Endodermal cell (in vitro differentiated cells): ENCODE data around the gene DNAJC6. TPM values are rescaled to one million over a fixed set of nuclear protein-coding genes. Genes with fewer than 3 reads are reported as not detected.

Experiments used
- DNase-seq: peaks from one replicate; pipeline ENCODE4 v3.0.0-alpha.2; 2017
- H3K27ac ChIP-seq: 2 replicates; pipeline ENCODE4 v1.5.1; 2013; ENCODE audit warnings: mild to moderate bottlenecking, low read depth, low read length, moderate library complexity
- H3K27me3 ChIP-seq: 2 replicates; pipeline ENCODE4 v1.6.1; 2013; ENCODE audit warnings: mild to moderate bottlenecking, low read length, moderate library complexity; ENCODE audit not compliant: insufficient read depth, control insufficient read depth, poor library complexity, severe bottlenecking
- H3K36me3 ChIP-seq: 2 replicates; pipeline ENCODE4 v1.7.0; 2013; ENCODE audit warnings: mild to moderate bottlenecking, low read length, moderate library complexity; ENCODE audit not compliant: control insufficient read depth, insufficient read depth
- H3K4me1 ChIP-seq: one replicate; pipeline ENCODE4 v1.7.0; 2013; ENCODE audit warnings: low read length; ENCODE audit not compliant: control insufficient read depth, insufficient read depth
- H3K4me3 ChIP-seq: 2 replicates; pipeline ENCODE4 v1.5.1; 2013; ENCODE audit warnings: mild to moderate bottlenecking, low read length, moderate library complexity
- H3K9ac ChIP-seq: 2 replicates; pipeline ENCODE4 v1.6.1; 2013; ENCODE audit warnings: mild to moderate bottlenecking, low read length, moderate library complexity; ENCODE audit not compliant: poor library complexity, severe bottlenecking; ENCODE audit errors: extremely low read depth
- H3K9me3 ChIP-seq: 2 replicates; pipeline ENCODE4 v1.6.1; 2013; ENCODE audit warnings: mild to moderate bottlenecking, low read length, moderate library complexity; ENCODE audit not compliant: control insufficient read depth
- H3K27ac Mint-ChIP-seq: 2 replicates; pipeline ENCODE4 v1.8.0; 2020; ENCODE audit warnings: mixed read lengths
- H3K27me3 Mint-ChIP-seq: 2 replicates; pipeline ENCODE4 v1.8.0; 2021; ENCODE audit warnings: mild to moderate bottlenecking, mixed read lengths; ENCODE audit not compliant: insufficient read depth
- H3K36me3 Mint-ChIP-seq: 2 replicates; pipeline ENCODE4 v1.8.0; 2020; ENCODE audit warnings: low read depth, mixed read lengths
- H3K4me1 Mint-ChIP-seq: 2 replicates; pipeline ENCODE4 v1.8.0; 2020; ENCODE audit warnings: mixed read lengths
- H3K4me3 Mint-ChIP-seq: 2 replicates; pipeline ENCODE4 v1.8.0; 2020; ENCODE audit warnings: mild to moderate bottlenecking, moderate library complexity, mixed read lengths
- H3K9me3 Mint-ChIP-seq: 2 replicates; pipeline ENCODE4 v1.8.0; 2020; ENCODE audit warnings: mild to moderate bottlenecking, mixed read lengths
- WGBS, 2 experiments: methylation state at CpG; one replicate each; pipeline versions ENCODE4 v1.1.5 to v1.1.7; 2013; ENCODE audit warnings: missing lambda C conversion rate in 2 of 2, mixed read lengths in 1 of 2; ENCODE audit not compliant: insufficient coverage in 1 of 2, insufficient read length in 1 of 2; 5-methylcytosine and 5-hydroxymethylcytosine counted together
- total RNA-seq, 2 donors: library from RNA; stranded (reverse); fragmentation: NEBNext Ultra II Directional in 1 of 2; extraction: Animal tissue kit (Norgen Biotek cat#: 25700) in 1 of 2; gene quantifications; 2 replicates in 1 of 2; 3 replicates in 1 of 2; pipeline ENCODE4 v1.2.1, GENCODE V29; 2021
- TF ChIP-seq, protein P1 (sequence below): fragments of 200-600 bp; sonication (generic); conservative IDR thresholded peaks from 2 replicates; pipeline ENCODE4 v1.5.0; 2021; ENCODE audit warnings: antibody characterized with exemption, mild to moderate bottlenecking

Gene DNAJC6
- total RNA-seq, 2 donors from 2014 or later, result 17.4 to 33.9 TPM

DNA sequence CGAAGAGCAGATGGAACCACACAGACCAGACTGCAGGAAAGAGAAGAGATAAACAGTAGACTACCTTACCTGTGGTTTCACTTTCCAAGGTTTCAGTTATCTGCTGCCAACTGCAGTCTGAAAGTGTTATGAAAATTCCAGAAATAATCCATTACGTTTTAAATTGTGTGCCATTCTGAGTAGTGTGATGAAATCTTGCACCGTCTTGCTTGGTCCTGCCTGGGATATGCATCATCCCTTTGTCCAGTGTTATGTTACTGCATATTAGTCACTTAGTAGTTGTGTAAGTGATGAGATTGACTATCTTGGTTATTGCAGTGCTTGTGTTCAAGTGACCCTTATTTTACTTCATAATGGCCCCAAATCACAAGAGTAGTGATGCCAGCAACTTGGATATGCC, 33.9 kb downstream of the DNAJC6 start:
- H3K9ac ChIP-seq, result no peak overlapping the region
- Mint-ChIP-seq H3K27me3 (no peaks in the 10 kb centered on the region), H3K4me1 (peaks cover 39% of the 10 kb centered on the region), H3K4me3 (no peak overlapping the region), H3K9me3 (no peaks in the 10 kb centered on the region), H3K27ac (no peak overlapping the region), H3K36me3 (no peaks in the 10 kb centered on the region)
- H3K4me3 ChIP-seq, result no peak overlapping the region
- TF ChIP-seq, protein P1, sequence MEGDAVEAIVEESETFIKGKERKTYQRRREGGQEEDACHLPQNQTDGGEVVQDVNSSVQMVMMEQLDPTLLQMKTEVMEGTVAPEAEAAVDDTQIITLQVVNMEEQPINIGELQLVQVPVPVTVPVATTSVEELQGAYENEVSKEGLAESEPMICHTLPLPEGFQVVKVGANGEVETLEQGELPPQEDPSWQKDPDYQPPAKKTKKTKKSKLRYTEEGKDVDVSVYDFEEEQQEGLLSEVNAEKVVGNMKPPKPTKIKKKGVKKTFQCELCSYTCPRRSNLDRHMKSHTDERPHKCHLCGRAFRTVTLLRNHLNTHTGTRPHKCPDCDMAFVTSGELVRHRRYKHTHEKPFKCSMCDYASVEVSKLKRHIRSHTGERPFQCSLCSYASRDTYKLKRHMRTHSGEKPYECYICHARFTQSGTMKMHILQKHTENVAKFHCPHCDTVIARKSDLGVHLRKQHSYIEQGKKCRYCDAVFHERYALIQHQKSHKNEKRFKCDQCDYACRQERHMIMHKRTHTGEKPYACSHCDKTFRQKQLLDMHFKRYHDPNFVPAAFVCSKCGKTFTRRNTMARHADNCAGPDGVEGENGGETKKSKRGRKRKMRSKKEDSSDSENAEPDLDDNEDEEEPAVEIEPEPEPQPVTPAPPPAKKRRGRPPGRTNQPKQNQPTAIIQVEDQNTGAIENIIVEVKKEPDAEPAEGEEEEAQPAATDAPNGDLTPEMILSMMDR, result no peak
- H3K4me1 ChIP-seq, result peaks cover 20% of the 10 kb centered on the region
- no peak for DNase-seq
- H3K27me3 ChIP-seq, result no peaks in the 10 kb centered on the region
- no peaks in the 10 kb centered on the region for H3K36me3 ChIP-seq
- WGBS, 2 experiments, result 90 to 96% methylated on average over 3 of the region's 3 CpGs
- no peaks in the 10 kb centered on the region for H3K9me3 ChIP-seq
- no peak overlapping the region for H3K27ac ChIP-seq

GRCh38 chr1:65344171-65344814, 35.0 kb downstream of the DNAJC6 start:
- TF ChIP-seq, protein P1, result no peak
- no peak for DNase-seq
- Mint-ChIP-seq H3K27ac (no peak overlapping the region), H3K4me1 (peaks cover 36% of the 10 kb centered on the region), H3K36me3 (no peaks in the 10 kb centered on the region), H3K4me3 (no peak overlapping the region), H3K9me3 (no peaks in the 10 kb centered on the region), H3K27me3 (no peaks in the 10 kb centered on the region)
- no peaks in the 10 kb centered on the region for H3K36me3 ChIP-seq
- no peak overlapping the region for H3K27ac ChIP-seq
- 92 to 95% methylated on average over 2 to 3 of the region's 3 CpGs for WGBS, 2 experiments
- H3K4me1 ChIP-seq, result peaks cover 20% of the 10 kb centered on the region
- H3K4me3 ChIP-seq, result no peak overlapping the region
- no peaks in the 10 kb centered on the region for H3K27me3 ChIP-seq
- no peaks in the 10 kb centered on the region for H3K9me3 ChIP-seq
- H3K9ac ChIP-seq, result no peak overlapping the region

DNA sequence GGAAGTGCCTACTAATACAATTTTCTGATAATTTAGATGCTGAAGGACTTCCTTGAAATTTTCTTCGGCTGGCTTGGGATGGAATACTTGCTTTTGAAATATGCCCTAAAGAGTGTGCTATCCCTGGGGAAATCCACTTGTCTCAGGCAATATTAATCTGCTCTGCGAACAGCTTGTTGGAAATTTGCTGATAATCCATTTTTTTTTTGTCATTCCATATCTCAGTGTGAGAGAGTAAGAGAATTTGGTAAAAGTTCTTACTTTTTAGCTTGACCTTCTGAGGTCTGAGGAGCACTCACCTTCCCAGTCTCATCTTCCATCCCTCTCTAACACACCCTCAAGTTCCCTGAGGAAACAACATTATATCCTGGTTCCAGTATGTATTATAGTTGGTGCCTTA, 36.8 kb downstream of the DNAJC6 start:
- Mint-ChIP-seq H3K36me3 (no peaks in the 10 kb centered on the region), H3K9me3 (no peaks in the 10 kb centered on the region), H3K27me3 (no peaks in the 10 kb centered on the region), H3K4me3 (no peak overlapping the region), H3K4me1 (peaks cover 19% of the 10 kb centered on the region), H3K27ac (no peak overlapping the region)
- Histone ChIP-seq H3K27ac (no peak overlapping the region), H3K9ac (no peak overlapping the region), H3K36me3 (no peaks in the 10 kb centered on the region), H3K27me3 (no peaks in the 10 kb centered on the region), H3K9me3 (no peaks in the 10 kb centered on the region), H3K4me3 (no peak overlapping the region), H3K4me1 (peaks cover 6% of the 10 kb centered on the region)
- TF ChIP-seq, protein P1, result no peak
- no peak for DNase-seq
- 97 to 100% methylated on average over 1 to 2 of the region's 2 CpGs for WGBS, 2 experiments
